HG02885 (cell line): ENCODE data around the gene MT2A.

Experiments used
- ATAC-seq: cut with Tn5 transposase; IDR thresholded peaks from one replicate; pipeline ENCODE4 v1.9.1; 2021; ENCODE audit warnings: mild to moderate bottlenecking; ENCODE audit not compliant: unreplicated experiment, poor library complexity

The MT2A gene

GRCh38 chr16:56636616-56637413, 28.4 kb downstream of the MT2A start:
- no peak for ATAC-seq

GRCh38 chr16:56637814-56638750, 29.7 kb downstream of the MT2A start, which contains the start of gene MT1A:
TSS of gene MT1A (plus strand) at chr16:56638666. CDS start at chr16:56638739, 73 bp downstream.
- ATAC-seq, result no peak

GRCh38 chr16:56639045-56639444, 30.7 kb downstream of the MT2A start:
- ATAC-seq, result no peak

- ATAC-seq, result no peak
Observed at GRCh38 chr16:56640076-56640475, 31.7 kb downstream of the MT2A start.

- ATAC-seq, result no peak
Observed at GRCh38 chr16:56641166-56641565, 32.8 kb downstream of the MT2A start.

GRCh38 chr16:56643080-56643778, 34.8 kb downstream of the MT2A start:
- ATAC-seq, result no peak

GRCh38 chr16:56643833-56644232, 35.4 kb downstream of the MT2A start:
- no peak for ATAC-seq

- no peak for ATAC-seq
Observed at GRCh38 chr16:56645311-56645710, 36.9 kb downstream of the MT2A start.

GRCh38 chr16:56645838-56646237, 37.5 kb downstream of the MT2A start:
- ATAC-seq, result no peak

- no peak for ATAC-seq
Observed at GRCh38 chr16:56647641-56648431, 39.5 kb downstream of the MT2A start.

GRCh38 chr16:56649271-56649670, 40.9 kb downstream of the MT2A start:
- no peak for ATAC-seq

GRCh38 chr16:56649820-56650219, 41.4 kb downstream of the MT2A start:
- ATAC-seq, result no peak

- ATAC-seq, result no peak
Observed at GRCh38 chr16:56651586-56651985, 43.2 kb downstream of the MT2A start, which contains the start of gene MT1B. TSS of gene MT1B (plus strand) at chr16:56651886. CDS start at chr16:56651954, 68 bp downstream.

- ATAC-seq, result no peak
Observed at GRCh38 chr16:56652600-56652999, 44.2 kb downstream of the MT2A start.

- ATAC-seq, result no peak
Observed at GRCh38 chr16:56653218-56653617, 44.8 kb downstream of the MT2A start.

GRCh38 chr16:56657555-56658326, 49.4 kb downstream of the MT2A start, which contains the start of gene MT1F:
TSS of gene MT1F (plus strand) at chr16:56657959. CDS start at chr16:56658059, 100 bp downstream.
- no peak for ATAC-seq

GRCh38 chr16:56658327-56658875, 50.0 kb downstream of the MT2A start:
- ATAC-seq, result no peak
